Mesendoderm (in vitro differentiated cells): ENCODE data around the gene KCNH2.

Experiments
- DNase-seq: peaks from one replicate; pipeline ENCODE4 v3.0.0; 2013
- H2AK5ac ChIP-seq: 2 replicates; pipeline ENCODE4 v1.6.1; 2013; ENCODE audit warnings: low read length, inconsistent platforms
- H2BK120ac ChIP-seq: 2 replicates; pipeline ENCODE4 v1.6.1; 2013; ENCODE audit warnings: low read depth, mild to moderate bottlenecking, low read length, moderate library complexity, mixed read lengths
- H2BK15ac ChIP-seq: replicated peaks from 2 replicates; pipeline ENCODE4 v1.6.1; 2013; ENCODE audit warnings: low read depth, mild to moderate bottlenecking, moderate library complexity
- H2BK5ac ChIP-seq: 2 replicates; pipeline ENCODE4 v1.6.1; 2013; ENCODE audit warnings: low read length, inconsistent platforms
- H3K18ac ChIP-seq: 2 replicates; pipeline ENCODE4 v1.6.1; 2013; ENCODE audit warnings: mild to moderate bottlenecking, low read length, mixed read lengths
- H3K23ac ChIP-seq: one replicate; pipeline ENCODE4 v1.6.1; 2013; ENCODE audit warnings: low read length
- H3K27ac ChIP-seq: 2 replicates; pipeline ENCODE4 v1.5.1; 2013; ENCODE audit warnings: low read depth, mild to moderate bottlenecking, inconsistent platforms, low read length, moderate library complexity
- H3K27me3 ChIP-seq: 2 replicates; pipeline ENCODE4 v1.6.1; 2013; ENCODE audit warnings: low read length, control low read depth, mild to moderate bottlenecking, inconsistent platforms; ENCODE audit not compliant: insufficient read depth, poor library complexity
- H3K36me3 ChIP-seq: 2 replicates; pipeline ENCODE4 v1.6.1; 2013; ENCODE audit warnings: low read length, inconsistent platforms; ENCODE audit not compliant: control insufficient read depth, insufficient read depth
- H3K4ac ChIP-seq: one replicate; pipeline ENCODE4 v1.6.1; 2013; ENCODE audit warnings: low read depth, mild to moderate bottlenecking, low read length, moderate library complexity
- H3K4me1 ChIP-seq: 2 replicates; pipeline ENCODE4 v1.6.1; 2013; ENCODE audit warnings: low read depth, low read length, inconsistent platforms; ENCODE audit not compliant: control insufficient read depth
- H3K4me2 ChIP-seq: 2 replicates; pipeline ENCODE4 v1.6.1; 2013; ENCODE audit warnings: low read length
- H3K4me3 ChIP-seq: 2 replicates; pipeline ENCODE4 v1.5.1; 2013; ENCODE audit warnings: mild to moderate bottlenecking, low read length
- H3K56ac ChIP-seq: one replicate; pipeline ENCODE4 v1.6.1; 2013; ENCODE audit warnings: low read length
- H3K79me1 ChIP-seq: 2 replicates; pipeline ENCODE4 v1.6.1; 2013; ENCODE audit warnings: low read length, inconsistent platforms
- H3K79me2 ChIP-seq: 2 replicates; pipeline ENCODE4 v1.6.1; 2013; ENCODE audit warnings: mild to moderate bottlenecking, low read length; ENCODE audit not compliant: control insufficient read depth, insufficient read depth
- H3K9ac ChIP-seq: 2 replicates; pipeline ENCODE4 v1.6.1; 2013; ENCODE audit warnings: low read length, inconsistent platforms
- H4K5ac ChIP-seq: one replicate; pipeline ENCODE4 v1.6.1; 2013; ENCODE audit warnings: low read length
- H4K8ac ChIP-seq: one replicate; pipeline ENCODE4 v1.6.1; 2013; ENCODE audit warnings: low read depth, mild to moderate bottlenecking, control low read depth, low read length, moderate library complexity
- WGBS: extraction: QIAGEN DNeasy Blood & Tissue Kit; methylation state at CpG from one replicate; pipeline ENCODE4 v1.1.7; 2013; ENCODE audit warnings: low lambda C conversion rate, missing lambda C conversion rate; ENCODE audit not compliant: insufficient coverage; ENCODE audit errors: extremely low coverage; 5-methylcytosine and 5-hydroxymethylcytosine counted together

The KCNH2 gene

DNA sequence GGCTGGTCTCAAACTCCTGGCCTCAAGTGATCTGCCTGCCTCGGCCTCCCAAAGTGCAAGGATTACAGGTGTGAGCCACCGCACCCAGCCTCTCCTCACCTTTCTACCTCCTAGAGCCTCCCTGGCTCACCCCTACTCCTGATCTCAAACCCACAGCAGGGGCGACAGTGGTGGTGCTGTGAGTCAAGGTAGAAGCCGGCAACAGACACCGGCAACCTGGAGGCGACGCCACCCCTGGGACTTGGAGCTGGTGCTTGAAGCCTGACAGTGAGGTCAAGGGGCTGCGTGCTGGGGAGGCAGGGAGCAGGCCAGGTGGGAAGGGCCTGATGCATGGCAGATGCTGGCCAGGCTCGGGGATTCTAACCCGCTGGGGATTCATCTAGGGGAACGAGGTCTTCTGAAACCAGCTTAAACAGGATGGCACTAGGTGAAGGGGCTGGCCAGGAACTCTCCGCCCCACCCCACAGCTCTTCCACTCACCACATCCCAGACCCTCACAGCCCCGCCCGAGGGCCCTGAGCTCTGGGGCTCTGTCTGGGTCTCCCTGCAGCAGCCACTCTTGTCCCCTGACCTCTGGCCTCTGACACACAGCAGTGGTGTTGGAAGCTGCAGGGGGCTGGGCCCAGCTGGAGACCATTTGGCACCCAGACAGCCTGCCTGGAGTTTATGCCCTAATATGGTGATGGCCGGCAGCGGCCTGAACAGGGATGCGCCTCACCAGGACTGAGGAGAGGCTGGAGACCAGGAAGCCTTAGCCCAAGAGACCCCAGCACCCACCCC, 16.4 kb downstream of the KCNH2 start:
- Histone ChIP-seq H2BK15ac (no peak overlapping the region), H3K4me2 (no peak overlapping the region), H2BK120ac (no peak overlapping the region), H3K56ac (peak overlapping the region; percentile 27), H3K4ac (no peak overlapping the region), H2AK5ac (no peak overlapping the region), H3K79me1 (no peaks in the 10 kb centered on the region), H3K9ac (no peak overlapping the region), H3K27me3 (no peaks in the 10 kb centered on the region), H4K5ac (no peak overlapping the region), H3K36me3 (no peaks in the 10 kb centered on the region), H3K23ac (no peak overlapping the region), H2BK5ac (no peak overlapping the region), H3K79me2 (no peaks in the 10 kb centered on the region), H4K8ac (no peak overlapping the region), H3K4me3 (no peak overlapping the region), H3K4me1 (no peaks in the 10 kb centered on the region), H3K18ac (no peak overlapping the region), H3K27ac (no peak overlapping the region)
- no peak for DNase-seq
- no CpG with 5 or more reads among the region's 17 CpGs for WGBS

DNA sequence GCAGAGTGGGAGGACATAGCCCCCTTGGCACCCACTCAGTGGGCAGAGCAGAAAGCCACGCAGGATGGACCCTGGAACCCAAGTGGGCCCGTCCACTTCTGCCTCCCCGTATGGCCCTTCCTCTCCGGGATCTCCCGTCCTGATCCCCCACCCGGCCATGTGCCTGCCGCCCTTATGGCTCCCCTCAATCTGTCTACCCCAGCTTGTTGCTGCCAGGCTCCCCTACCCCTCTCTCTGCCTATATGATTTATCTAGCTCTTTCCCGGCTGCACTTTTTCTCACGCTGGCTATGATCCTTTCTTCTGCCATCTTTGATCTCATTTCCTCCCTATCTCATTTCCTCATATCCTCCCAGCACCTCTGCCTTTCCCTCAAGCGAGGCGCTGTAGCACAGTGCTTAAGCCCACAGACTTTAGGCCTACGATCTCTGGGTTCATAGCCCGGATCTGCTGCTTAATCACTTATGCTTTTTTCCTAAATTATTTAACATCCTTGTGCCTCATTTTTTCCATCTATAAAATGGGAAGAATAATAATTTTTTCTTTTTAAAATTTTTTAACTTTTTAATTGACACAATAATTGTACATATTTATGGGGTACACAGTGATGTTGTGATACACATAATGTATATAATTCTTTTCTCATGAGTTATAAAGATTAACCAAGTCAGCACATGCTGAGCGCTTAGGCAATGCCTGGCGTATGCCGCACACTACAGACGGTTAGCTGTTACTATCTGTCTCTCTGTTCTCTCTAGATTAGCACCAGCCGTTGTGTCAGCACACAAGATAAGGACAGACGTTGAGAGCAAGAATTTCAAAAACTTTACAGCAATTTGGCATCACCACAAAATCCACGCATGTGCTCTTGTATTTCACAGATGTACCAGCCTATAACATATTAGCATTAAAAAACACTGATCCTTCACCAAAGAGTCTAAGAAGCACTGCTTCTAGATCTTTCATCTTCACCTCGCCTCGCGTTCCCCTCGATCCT, 18.1 kb downstream of the KCNH2 start:
- H3K56ac ChIP-seq = no peak overlapping the region
- no peak overlapping the region for H2BK5ac ChIP-seq
- no peak overlapping the region for H2AK5ac ChIP-seq
- no peak overlapping the region for H2BK15ac ChIP-seq
- H2BK120ac ChIP-seq = no peak overlapping the region
- WGBS = no CpG with 5 or more reads among the region's 24 CpGs
- H3K36me3 ChIP-seq = no peaks in the 10 kb centered on the region
- no peak overlapping the region for H3K4me3 ChIP-seq
- no peaks in the 10 kb centered on the region for H3K79me1 ChIP-seq
- no peak overlapping the region for H3K4me2 ChIP-seq
- DNase-seq = peak; percentile 38
- H3K79me2 ChIP-seq = no peaks in the 10 kb centered on the region
- no peak overlapping the region for H3K27ac ChIP-seq
- no peak overlapping the region for H3K23ac ChIP-seq
- no peak overlapping the region for H3K9ac ChIP-seq
- no peaks in the 10 kb centered on the region for H3K27me3 ChIP-seq
- no peak overlapping the region for H4K5ac ChIP-seq
- H4K8ac ChIP-seq = no peak overlapping the region
- no peak overlapping the region for H3K4ac ChIP-seq
- H3K18ac ChIP-seq = no peak overlapping the region
- H3K4me1 ChIP-seq = peaks cover 2% of the 10 kb centered on the region

DNA sequence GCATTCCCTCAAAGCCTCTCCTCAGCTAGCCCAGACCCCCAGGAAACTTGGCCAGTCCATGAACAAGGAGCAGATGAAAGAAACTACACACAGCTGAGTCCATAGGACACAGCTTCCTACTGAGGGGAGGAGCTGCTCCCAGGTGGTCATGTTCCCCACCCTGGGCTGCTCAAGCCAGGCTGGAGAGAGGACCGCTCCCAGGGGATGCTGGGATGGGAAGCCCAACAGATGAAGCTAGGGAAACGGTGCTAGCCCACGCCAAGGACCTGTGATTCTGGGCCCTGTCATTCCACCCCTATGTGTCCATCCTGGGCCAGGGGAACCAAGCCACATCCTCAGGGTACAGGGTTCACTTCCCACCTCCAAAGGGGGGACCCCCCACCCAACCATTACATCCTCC, 19.0 kb downstream of the KCNH2 start:
- no peak overlapping the region for H3K18ac ChIP-seq
- no peak overlapping the region for H3K23ac ChIP-seq
- no peak overlapping the region for H2AK5ac ChIP-seq
- H2BK15ac ChIP-seq = no peak overlapping the region
- no peaks in the 10 kb centered on the region for H3K79me1 ChIP-seq
- H3K4me1 ChIP-seq = peaks cover 2% of the 10 kb centered on the region
- H3K4me3 ChIP-seq = no peak overlapping the region
- no peak overlapping the region for H3K4ac ChIP-seq
- no peaks in the 10 kb centered on the region for H3K36me3 ChIP-seq
- no peak for DNase-seq
- H3K79me2 ChIP-seq = no peaks in the 10 kb centered on the region
- H4K8ac ChIP-seq = no peak overlapping the region
- no peak overlapping the region for H3K56ac ChIP-seq
- H3K27me3 ChIP-seq = no peaks in the 10 kb centered on the region
- no peak overlapping the region for H4K5ac ChIP-seq
- no peak overlapping the region for H2BK120ac ChIP-seq
- H2BK5ac ChIP-seq = no peak overlapping the region
- H3K9ac ChIP-seq = no peak overlapping the region
- H3K27ac ChIP-seq = no peak overlapping the region
- WGBS = no CpG with 5 or more reads among the region's 3 CpGs
- H3K4me2 ChIP-seq = no peak overlapping the region

DNA sequence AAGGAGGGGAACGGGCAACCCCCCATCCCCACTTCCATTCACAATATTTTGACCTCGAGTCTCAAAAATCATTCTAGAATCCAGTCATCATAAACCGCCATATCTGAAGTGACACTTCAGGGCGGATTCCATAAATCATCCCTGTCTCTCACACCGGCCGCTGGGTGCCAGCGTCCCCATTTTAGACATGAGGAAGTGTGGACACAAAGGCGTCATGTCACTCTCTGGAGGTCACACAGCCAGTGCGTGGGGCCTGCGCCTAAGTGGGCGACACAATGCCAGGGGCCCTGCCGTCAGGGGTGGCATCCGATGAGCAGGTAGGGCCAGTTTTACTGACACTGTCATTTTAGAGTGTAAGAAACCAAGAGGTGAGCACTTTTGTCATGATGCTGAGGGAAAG, 19.5 kb downstream of the KCNH2 start:
- H3K27ac ChIP-seq = no peak overlapping the region
- no peak overlapping the region for H2BK120ac ChIP-seq
- H3K27me3 ChIP-seq = no peaks in the 10 kb centered on the region
- H3K56ac ChIP-seq = no peak overlapping the region
- no peaks in the 10 kb centered on the region for H3K36me3 ChIP-seq
- no peak overlapping the region for H3K9ac ChIP-seq
- WGBS = no CpG with 5 or more reads among the region's 13 CpGs
- no peak overlapping the region for H3K4me2 ChIP-seq
- no peak overlapping the region for H2AK5ac ChIP-seq
- H4K5ac ChIP-seq = no peak overlapping the region
- H2BK5ac ChIP-seq = no peak overlapping the region
- no peak overlapping the region for H3K18ac ChIP-seq
- no peak overlapping the region for H4K8ac ChIP-seq
- H3K4ac ChIP-seq = no peak overlapping the region
- no peak for DNase-seq
- H2BK15ac ChIP-seq = no peak overlapping the region
- H3K23ac ChIP-seq = no peak overlapping the region
- no peaks in the 10 kb centered on the region for H3K79me1 ChIP-seq
- H3K79me2 ChIP-seq = no peaks in the 10 kb centered on the region
- H3K4me3 ChIP-seq = no peak overlapping the region
- peaks cover 2% of the 10 kb centered on the region for H3K4me1 ChIP-seq

DNA sequence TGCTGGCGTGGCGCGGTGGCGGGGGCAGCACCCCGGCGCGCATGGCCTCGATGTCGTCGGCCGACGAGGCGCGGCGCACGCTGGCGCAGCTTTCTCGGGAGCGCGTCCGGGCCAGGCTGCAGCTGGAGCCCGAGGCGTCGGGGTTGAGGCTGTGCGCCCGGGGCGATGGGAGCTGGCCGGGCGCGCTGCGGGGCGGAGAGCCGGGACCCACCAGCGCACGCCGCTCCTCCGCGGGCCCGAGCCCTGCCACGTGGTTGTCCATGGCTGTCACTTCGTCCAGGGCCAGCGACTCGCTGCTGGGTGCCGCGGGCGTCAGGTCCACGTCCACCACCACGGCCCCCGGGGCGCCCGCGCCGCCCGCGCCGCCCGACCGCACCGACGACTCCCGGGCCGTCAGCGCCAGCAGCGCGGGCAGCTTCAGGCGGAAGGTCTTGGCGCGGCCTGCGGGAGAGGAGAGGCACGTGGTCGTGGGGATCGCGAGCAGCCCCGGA, 20.0 kb downstream of the KCNH2 start:
- Histone ChIP-seq H4K5ac (no peak overlapping the region), H3K4me1 (peaks cover 2% of the 10 kb centered on the region), H2BK15ac (no peak overlapping the region), H3K18ac (no peak overlapping the region), H2BK5ac (no peak overlapping the region), H2AK5ac (no peak overlapping the region), H4K8ac (no peak overlapping the region), H3K9ac (no peak overlapping the region), H3K23ac (no peak overlapping the region), H3K4me3 (no peak overlapping the region), H3K27ac (no peak overlapping the region), H3K56ac (no peak overlapping the region), H3K36me3 (no peaks in the 10 kb centered on the region), H3K27me3 (no peaks in the 10 kb centered on the region), H2BK120ac (no peak overlapping the region), H3K79me2 (no peaks in the 10 kb centered on the region), H3K4ac (no peak overlapping the region), H3K4me2 (no peak overlapping the region), H3K79me1 (no peaks in the 10 kb centered on the region)
- no CpG with 5 or more reads among the region's 74 CpGs for WGBS
- no peak for DNase-seq
